Measurements from ENCODE around the gene CRYBB1. TPM values are rescaled to one million over a fixed set of nuclear protein-coding genes. Genes with fewer than 3 reads are reported as not detected.

The CRYBB1 gene
- total and polyA plus RNA-seq, 2 experiments from 2014 or later, result 1.6 to 3.7 TPM

GRCh38 chr22:26651815-26652214 is 34.0 kb upstream of the CRYBB1 start (continued):
- TF ChIP-seq, protein P1, sequence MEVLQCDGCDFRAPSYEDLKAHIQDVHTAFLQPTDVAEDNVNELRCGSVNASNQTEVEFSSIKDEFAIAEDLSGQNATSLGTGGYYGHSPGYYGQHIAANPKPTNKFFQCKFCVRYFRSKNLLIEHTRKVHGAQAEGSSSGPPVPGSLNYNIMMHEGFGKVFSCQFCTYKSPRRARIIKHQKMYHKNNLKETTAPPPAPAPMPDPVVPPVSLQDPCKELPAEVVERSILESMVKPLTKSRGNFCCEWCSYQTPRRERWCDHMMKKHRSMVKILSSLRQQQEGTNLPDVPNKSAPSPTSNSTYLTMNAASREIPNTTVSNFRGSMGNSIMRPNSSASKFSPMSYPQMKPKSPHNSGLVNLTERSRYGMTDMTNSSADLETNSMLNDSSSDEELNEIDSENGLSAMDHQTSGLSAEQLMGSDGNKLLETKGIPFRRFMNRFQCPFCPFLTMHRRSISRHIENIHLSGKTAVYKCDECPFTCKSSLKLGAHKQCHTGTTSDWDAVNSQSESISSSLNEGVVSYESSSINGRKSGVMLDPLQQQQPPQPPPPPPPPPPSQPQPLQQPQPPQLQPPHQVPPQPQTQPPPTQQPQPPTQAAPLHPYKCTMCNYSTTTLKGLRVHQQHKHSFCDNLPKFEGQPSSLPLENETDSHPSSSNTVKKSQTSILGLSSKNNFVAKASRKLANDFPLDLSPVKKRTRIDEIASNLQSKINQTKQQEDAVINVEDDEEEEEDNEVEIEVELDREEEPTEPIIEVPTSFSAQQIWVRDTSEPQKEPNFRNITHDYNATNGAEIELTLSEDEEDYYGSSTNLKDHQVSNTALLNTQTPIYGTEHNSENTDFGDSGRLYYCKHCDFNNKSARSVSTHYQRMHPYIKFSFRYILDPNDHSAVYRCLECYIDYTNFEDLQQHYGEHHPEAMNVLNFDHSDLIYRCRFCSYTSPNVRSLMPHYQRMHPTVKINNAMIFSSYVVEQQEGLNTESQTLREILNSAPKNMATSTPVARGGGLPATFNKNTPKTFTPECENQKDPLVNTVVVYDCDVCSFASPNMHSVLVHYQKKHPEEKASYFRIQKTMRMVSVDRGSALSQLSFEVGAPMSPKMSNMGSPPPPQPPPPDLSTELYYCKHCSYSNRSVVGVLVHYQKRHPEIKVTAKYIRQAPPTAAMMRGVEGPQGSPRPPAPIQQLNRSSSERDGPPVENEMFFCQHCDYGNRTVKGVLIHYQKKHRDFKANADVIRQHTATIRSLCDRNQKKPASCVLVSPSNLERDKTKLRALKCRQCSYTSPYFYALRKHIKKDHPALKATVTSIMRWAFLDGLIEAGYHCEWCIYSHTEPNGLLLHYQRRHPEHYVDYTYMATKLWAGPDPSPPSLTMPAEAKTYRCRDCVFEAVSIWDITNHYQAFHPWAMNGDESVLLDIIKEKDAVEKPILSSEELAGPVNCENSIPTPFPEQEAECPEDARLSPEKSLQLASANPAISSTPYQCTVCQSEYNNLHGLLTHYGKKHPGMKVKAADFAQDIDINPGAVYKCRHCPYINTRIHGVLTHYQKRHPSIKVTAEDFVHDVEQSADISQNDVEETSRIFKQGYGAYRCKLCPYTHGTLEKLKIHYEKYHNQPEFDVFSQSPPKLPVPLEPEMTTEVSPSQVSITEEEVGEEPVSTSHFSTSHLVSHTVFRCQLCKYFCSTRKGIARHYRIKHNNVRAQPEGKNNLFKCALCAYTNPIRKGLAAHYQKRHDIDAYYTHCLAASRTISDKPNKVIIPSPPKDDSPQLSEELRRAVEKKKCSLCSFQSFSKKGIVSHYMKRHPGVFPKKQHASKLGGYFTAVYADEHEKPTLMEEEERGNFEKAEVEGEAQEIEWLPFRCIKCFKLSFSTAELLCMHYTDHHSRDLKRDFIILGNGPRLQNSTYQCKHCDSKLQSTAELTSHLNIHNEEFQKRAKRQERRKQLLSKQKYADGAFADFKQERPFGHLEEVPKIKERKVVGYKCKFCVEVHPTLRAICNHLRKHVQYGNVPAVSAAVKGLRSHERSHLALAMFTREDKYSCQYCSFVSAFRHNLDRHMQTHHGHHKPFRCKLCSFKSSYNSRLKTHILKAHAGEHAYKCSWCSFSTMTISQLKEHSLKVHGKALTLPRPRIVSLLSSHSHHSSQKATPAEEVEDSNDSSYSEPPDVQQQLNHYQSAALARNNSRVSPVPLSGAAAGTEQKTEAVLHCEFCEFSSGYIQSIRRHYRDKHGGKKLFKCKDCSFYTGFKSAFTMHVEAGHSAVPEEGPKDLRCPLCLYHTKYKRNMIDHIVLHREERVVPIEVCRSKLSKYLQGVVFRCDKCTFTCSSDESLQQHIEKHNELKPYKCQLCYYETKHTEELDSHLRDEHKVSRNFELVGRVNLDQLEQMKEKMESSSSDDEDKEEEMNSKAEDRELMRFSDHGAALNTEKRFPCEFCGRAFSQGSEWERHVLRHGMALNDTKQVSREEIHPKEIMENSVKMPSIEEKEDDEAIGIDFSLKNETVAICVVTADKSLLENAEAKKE (CRISPR knock-in tag; IDR thresholded peaks at IDR 0.05), result no peak
- no peak for TF ChIP-seq CREB1 (CRISPR knock-in tag; IDR thresholded peaks at IDR 0.05; ENCODE audit: low read depth)
- TF ChIP-seq ZNF331 (CRISPR knock-in tag; IDR thresholded peaks at IDR 0.05; ENCODE audit: low read depth), result no peak
- no peak for TF ChIP-seq CTCF (conservative IDR thresholded peaks at IDR 0.05; ENCODE audit: low read depth in 2 of 2)
- TF ChIP-seq JUNB (IDR thresholded peaks at IDR 0.05; ENCODE audit: unreplicated experiment), result no peak

- Histone ChIP-seq H3K27ac (ENCODE audit: low read depth) (no peak overlapping the region), H2AFZ (peak overlapping the region; percentile 28; the same call in 1 of the 2 replicates), H3K4me3 (no peak overlapping the region), H3K27me3 (ENCODE audit: insufficient read depth) (no peaks in the 10 kb centered on the region), H3K36me3 (ENCODE audit: insufficient read depth) (no peaks in the 10 kb centered on the region), H3K4me2 (no peak overlapping the region), H4K20me1 (replicated peaks; ENCODE audit: insufficient read depth) (no peaks in the 10 kb centered on the region), H3F3A (replicated peaks; ENCODE audit: low read depth) (peaks cover 5% of the 10 kb centered on the region; the same call in 1 of the 2 replicates), H3K4me1 (ENCODE audit: insufficient read depth) (peaks cover 45% of the 10 kb centered on the region), H3K9me2 (ENCODE audit: insufficient read depth) (no peaks in the 10 kb centered on the region), H3K79me2 (replicated peaks; ENCODE audit: insufficient read depth) (no peaks in the 10 kb centered on the region)
- peaks cover 44% of the 10 kb centered on the region for H3K4me1 Mint-ChIP-seq
- H3K27ac Mint-ChIP-seq, result no peak overlapping the region
- no peak overlapping the region for H3K4me3 Mint-ChIP-seq
- DNase-seq (ENCODE audit: low spot score) (no peak), ATAC-seq (no peak)
- no peaks in the 10 kb centered on the region; the same call in 2 of the 3 replicates for H3K9me3 Mint-ChIP-seq
- peaks cover 18% of the 10 kb centered on the region for H3K27me3 Mint-ChIP-seq (ENCODE audit: insufficient read depth, low read depth, poor library complexity)
- no peaks in the 10 kb centered on the region for H3K36me3 Mint-ChIP-seq (ENCODE audit: low read depth)
- TF ChIP-seq EZH2 (IDR thresholded peaks at IDR 0.05; ENCODE audit: low read depth, unreplicated experiment), result no peak
- TF ChIP-seq, protein P1 (CRISPR knock-in tag; IDR thresholded peaks at IDR 0.05), result no peak
These were observed 33.0 kb upstream of the CRYBB1 start for GRCh38 chr22:26650722-26651421.
